Measurements from ENCODE around the gene PTMS. TPM values are rescaled to one million over a fixed set of nuclear protein-coding genes. Genes with fewer than 3 reads are reported as not detected.

The PTMS gene
- total RNA-seq, 4 donors from 2014 or later: 91.6 to 131 (median 114) TPM

DNA sequence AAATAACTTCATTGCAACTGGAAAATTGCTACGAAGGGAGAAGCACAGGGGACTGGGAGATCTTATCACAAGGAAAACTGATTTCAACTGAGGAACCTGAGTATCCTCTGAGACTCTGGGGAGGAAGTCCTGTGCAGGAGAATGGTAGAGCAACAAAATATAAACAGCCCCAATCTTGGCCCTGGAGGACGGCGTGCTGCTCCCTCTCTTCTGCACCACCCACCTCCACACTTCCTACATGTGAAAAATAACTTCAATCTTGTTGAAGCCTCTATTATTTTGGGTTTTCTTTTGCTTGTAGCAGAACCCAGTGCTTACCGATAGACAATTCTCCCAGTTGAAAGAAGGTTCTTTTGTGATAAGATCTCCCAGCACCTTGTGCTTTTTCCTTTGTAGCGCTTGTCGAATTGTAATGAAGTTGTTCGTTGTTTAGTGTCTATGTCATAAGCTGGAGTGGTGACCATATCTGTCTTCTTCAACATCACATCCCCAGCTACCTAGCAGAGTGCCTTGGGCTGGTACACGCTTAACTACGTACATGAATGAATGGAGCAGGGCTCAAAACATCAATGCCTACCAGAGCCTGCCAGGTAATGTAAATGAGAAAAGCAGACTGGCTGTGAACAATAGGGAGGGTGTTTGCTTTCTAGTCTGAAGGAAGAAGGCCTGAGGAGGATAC is 20.4 kb downstream of the PTMS start:
- 68 to 73% methylated on average over 9 of the region's 9 CpGs for WGBS, 2 donors
- intact Hi-C loops (cut with DNase I; ENCODE audit: low total_unique reads): no loop called here
- H3K4me3 ChIP-seq (ENCODE audit: low read depth, poor library complexity, severe bottlenecking): no peak overlapping the region
- TF ChIP-seq, protein P1, sequence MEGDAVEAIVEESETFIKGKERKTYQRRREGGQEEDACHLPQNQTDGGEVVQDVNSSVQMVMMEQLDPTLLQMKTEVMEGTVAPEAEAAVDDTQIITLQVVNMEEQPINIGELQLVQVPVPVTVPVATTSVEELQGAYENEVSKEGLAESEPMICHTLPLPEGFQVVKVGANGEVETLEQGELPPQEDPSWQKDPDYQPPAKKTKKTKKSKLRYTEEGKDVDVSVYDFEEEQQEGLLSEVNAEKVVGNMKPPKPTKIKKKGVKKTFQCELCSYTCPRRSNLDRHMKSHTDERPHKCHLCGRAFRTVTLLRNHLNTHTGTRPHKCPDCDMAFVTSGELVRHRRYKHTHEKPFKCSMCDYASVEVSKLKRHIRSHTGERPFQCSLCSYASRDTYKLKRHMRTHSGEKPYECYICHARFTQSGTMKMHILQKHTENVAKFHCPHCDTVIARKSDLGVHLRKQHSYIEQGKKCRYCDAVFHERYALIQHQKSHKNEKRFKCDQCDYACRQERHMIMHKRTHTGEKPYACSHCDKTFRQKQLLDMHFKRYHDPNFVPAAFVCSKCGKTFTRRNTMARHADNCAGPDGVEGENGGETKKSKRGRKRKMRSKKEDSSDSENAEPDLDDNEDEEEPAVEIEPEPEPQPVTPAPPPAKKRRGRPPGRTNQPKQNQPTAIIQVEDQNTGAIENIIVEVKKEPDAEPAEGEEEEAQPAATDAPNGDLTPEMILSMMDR (IDR thresholded peaks at IDR 0.05): no peak
- no peak for TF ChIP-seq POLR2A (IDR thresholded peaks at IDR 0.05)
- DNase-seq (ENCODE audit: low spot score in 2 of 2): no peak

DNA sequence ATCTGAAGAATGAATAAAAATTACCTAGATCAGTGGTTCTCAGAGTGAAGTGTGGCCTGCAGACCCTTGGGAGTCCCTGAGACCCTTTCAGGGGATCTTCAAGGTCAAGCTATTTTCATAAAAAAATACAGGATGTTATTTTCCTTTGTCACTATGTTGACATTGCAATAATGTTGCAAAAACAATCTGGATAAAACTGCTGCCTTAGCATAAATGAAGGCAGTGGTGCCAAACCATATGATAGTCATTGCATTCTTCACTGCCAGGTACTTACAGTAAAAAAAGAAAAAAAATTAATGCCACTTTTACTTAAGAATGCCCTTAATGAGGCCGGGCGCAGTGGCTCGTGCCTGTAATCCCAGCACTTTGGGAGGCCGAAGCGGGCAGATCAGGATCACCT is 21.1 kb downstream of the PTMS start:
- intact Hi-C loops (cut with DNase I; ENCODE audit: low total_unique reads): no loop called here
- WGBS, 2 donors: 90 to 93% methylated on average over 5 of the region's 5 CpGs
- no peak for DNase-seq (ENCODE audit: low spot score in 2 of 2)
- no peak overlapping the region for H3K4me3 ChIP-seq (ENCODE audit: low read depth, poor library complexity, severe bottlenecking)
- TF ChIP-seq, protein P1 (IDR thresholded peaks at IDR 0.05): no peak
- TF ChIP-seq POLR2A (IDR thresholded peaks at IDR 0.05): no peak

DNA sequence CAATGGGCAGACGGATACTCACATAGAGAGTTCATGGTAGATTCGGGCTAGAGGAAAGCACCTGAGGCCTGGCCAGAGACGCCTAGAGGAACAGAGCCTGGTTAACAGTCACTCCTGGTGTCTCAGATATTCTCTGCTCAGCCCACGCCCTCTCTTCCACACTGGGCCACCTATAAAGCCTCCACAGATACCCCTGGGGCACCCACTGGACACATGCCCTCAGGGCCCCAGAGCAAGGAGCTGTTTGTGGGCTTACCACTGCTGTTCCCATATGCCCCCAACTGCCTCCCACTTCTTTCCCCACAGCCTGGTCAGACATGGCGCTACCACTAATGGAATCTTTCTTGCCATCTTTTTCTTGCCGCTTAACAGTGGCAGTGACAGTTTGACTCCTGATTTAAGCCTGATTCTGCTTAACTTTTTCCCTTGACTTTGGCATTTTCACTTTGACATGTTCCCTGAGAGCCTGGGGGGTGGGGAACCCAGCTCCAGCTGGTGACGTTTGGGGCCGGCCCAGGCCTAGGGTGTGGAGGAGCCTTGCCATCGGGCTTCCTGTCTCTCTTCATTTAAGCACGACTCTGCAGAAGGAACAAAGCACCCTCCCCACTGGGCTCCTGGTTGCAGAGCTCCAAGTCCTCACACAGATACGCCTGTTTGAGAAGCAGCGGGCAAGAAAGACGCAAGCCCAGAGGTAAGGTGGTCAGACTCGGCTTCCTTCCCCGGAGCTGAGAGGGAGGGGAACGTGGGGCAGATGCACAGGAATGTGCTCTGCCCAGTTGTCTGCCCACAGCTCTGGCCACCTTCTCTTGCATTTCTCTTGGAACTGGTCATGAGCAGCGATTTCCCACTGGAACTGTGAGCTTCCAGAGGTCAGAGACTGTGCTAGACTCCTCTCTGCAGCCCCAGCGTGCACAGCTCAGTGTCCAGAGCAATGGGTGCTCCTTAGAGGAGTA is 23.1 kb downstream of the PTMS start, which contains the start of gene CD4:
TSS of gene CD4 (plus strand) at position 557 of the 953 bp plus-strand sequence. CDS start 10,611 bp downstream, outside the sequence.
- peak; percentile 70 to 94 for DNase-seq (ENCODE audit: low spot score in 2 of 2)
- 52 to 55% methylated on average over 18 of the region's 18 CpGs for WGBS, 2 donors
- TF ChIP-seq POLR2A (IDR thresholded peaks at IDR 0.05): no peak
- TF ChIP-seq, protein P1 (IDR thresholded peaks at IDR 0.05): no peak
- intact Hi-C loops (cut with DNase I; ENCODE audit: low total_unique reads): no loop called here
- H3K4me3 ChIP-seq (ENCODE audit: low read depth, poor library complexity, severe bottlenecking): no peak within 1 kb of the TSS

DNA sequence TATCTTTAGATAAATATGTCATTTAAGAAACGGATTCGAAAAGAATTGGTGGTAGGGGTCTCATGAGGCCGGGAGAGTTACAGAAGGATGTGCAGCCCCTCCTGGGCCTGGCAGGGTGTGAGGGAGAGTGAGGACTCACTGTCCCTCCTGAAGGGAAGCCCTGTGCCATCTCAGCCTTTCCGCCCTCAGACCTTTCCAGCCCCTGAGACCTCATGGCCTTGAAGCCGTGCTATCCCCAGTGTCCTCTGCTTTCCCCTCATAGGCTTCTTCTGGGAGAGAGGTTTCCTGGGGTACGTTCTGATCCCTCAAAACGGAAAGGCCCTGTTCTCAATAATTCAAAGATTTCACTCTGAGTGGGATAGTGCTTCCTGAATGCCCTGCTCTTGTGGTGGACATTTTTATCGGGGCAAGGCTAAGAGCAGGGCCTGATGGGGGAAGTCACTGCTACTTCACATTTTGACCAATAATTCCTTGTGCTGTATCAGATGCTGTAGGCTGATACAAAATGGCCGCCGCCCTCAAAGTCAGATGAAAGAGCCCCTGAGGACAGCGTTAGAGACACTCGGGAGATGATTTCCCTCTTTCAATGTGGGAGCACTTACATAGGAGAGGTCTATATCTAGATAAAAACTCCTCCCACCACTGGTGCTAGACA is 24.5 kb downstream of the PTMS start:
- intact Hi-C loops (cut with DNase I; ENCODE audit: low total_unique reads): no loop called here
- H3K4me3 ChIP-seq (ENCODE audit: low read depth, poor library complexity, severe bottlenecking): no peak overlapping the region
- no peak for DNase-seq (ENCODE audit: low spot score in 2 of 2)
- 80 to 83% methylated on average over 12 of the region's 12 CpGs for WGBS, 2 donors
- TF ChIP-seq, protein P1 (IDR thresholded peaks at IDR 0.05): no peak
- no peak for TF ChIP-seq POLR2A (IDR thresholded peaks at IDR 0.05)

DNA sequence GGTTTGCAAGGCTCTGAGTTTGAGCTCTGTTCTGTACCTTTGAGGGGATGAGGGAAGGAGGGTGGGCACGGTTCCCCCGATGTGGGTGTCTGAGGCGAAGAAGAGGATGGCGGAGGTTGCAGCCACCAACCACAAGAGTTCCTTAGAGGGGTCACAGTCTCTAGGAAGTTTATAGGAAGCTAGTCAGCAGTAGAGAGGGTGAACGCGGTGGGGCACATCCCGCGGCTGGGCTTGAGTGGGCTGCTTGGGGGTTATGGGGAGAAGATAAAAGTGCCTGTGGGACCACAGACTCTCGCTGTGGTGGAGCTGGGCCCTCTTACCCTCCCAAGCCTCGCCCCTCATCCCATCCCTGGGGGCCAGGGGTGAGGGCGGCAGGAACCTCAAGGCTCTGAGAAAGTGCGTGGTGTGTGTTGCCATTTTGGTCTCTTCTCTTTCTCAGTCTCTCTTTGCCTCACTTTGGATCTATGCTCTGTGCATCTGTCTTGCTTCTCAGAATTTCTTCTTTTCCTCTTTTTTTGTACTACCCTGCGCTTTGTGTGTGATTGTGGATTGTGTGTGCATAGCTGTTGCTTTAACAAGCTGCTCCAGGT is 25.9 kb downstream of the PTMS start:
- intact Hi-C loops (cut with DNase I; ENCODE audit: low total_unique reads): no loop called here
- TF ChIP-seq, protein P1 (IDR thresholded peaks at IDR 0.05): no peak
- TF ChIP-seq POLR2A (IDR thresholded peaks at IDR 0.05): no peak
- no peak for DNase-seq (ENCODE audit: low spot score in 2 of 2)
- 71 to 80% methylated on average over 13 of the region's 13 CpGs for WGBS, 2 donors
- no peak overlapping the region for H3K4me3 ChIP-seq (ENCODE audit: low read depth, poor library complexity, severe bottlenecking)
